ENCODE results near the gene ZBTB21. TPM values are rescaled to one million over a fixed set of nuclear protein-coding genes. Genes with fewer than 3 reads are reported as not detected.

ZBTB21 gene
- total RNA-seq, 1 donor from 2014 or later = 25.3 TPM

- no peak overlapping the region for H3K27ac ChIP-seq
- H3K36me3 ChIP-seq = no peaks in the 10 kb centered on the region
- H2AFZ ChIP-seq (replicated peaks) = no peak overlapping the region
- no peak overlapping the region for H3K4me3 Mint-ChIP-seq
- no peaks in the 10 kb centered on the region for H4K20me1 ChIP-seq (ENCODE audit: low read depth)
- no peaks in the 10 kb centered on the region for H3K9me3 ChIP-seq (ENCODE audit: low read depth)
- no peak overlapping the region for H3K4me2 ChIP-seq
- H3F3A ChIP-seq (ENCODE audit: low read depth) = no peaks in the 10 kb centered on the region
- H3K27me3 ChIP-seq = no peaks in the 10 kb centered on the region
- H3K36me3 Mint-ChIP-seq = no peaks in the 10 kb centered on the region
- no peak for TF ChIP-seq CTCF (IDR thresholded peaks at IDR 0.05)
- TF ChIP-seq EZH2phosphoT487 (IDR thresholded peaks at IDR 0.05) = no peak
- no peak for TF ChIP-seq EZH2 (IDR thresholded peaks at IDR 0.05)
- H3K9me3 Mint-ChIP-seq = peaks cover 2% of the 10 kb centered on the region
- peaks cover 12% of the 10 kb centered on the region for H3K4me1 ChIP-seq
- DNase-seq (ENCODE audit: low spot score) = no peak
- H3K9ac ChIP-seq = no peak overlapping the region
- peaks cover 49% of the 10 kb centered on the region for H3K4me1 Mint-ChIP-seq
- H3K4me3 ChIP-seq = no peak overlapping the region
- peaks cover 22% of the 10 kb centered on the region for H3K27me3 Mint-ChIP-seq (ENCODE audit: insufficient read depth, low read depth)
- H3K79me2 ChIP-seq (ENCODE audit: low read depth) = no peaks in the 10 kb centered on the region
- H3K27ac Mint-ChIP-seq = peak overlapping the region; percentile 74
Measured at GRCh38 chr21:42027085-42027821, 17.1 kb upstream of the ZBTB21 start.

GRCh38 chr21:42026082-42026435, 15.9 kb upstream of the ZBTB21 start:
- no peak for DNase-seq (ENCODE audit: low spot score)
- H3K9ac ChIP-seq = no peak overlapping the region
- Mint-ChIP-seq H3K4me3 (peak overlapping the region; percentile 38), H3K27me3 (ENCODE audit: insufficient read depth, low read depth) (peaks cover 22% of the 10 kb centered on the region), H3K36me3 (no peaks in the 10 kb centered on the region), H3K9me3 (peaks cover 2% of the 10 kb centered on the region), H3K27ac (peak overlapping the region; percentile 52), H3K4me1 (peaks cover 61% of the 10 kb centered on the region)
- no peaks in the 10 kb centered on the region for H3K36me3 ChIP-seq
- H2AFZ ChIP-seq (replicated peaks) = no peak overlapping the region
- H3K4me1 ChIP-seq = peaks cover 16% of the 10 kb centered on the region
- H3K79me2 ChIP-seq (ENCODE audit: low read depth) = no peaks in the 10 kb centered on the region
- H3F3A ChIP-seq (ENCODE audit: low read depth) = no peaks in the 10 kb centered on the region
- H3K27me3 ChIP-seq = no peaks in the 10 kb centered on the region
- no peak overlapping the region for H3K4me3 ChIP-seq
- H3K4me2 ChIP-seq = no peak overlapping the region
- H3K27ac ChIP-seq = no peak overlapping the region
- H3K9me3 ChIP-seq (ENCODE audit: low read depth) = no peaks in the 10 kb centered on the region
- no peaks in the 10 kb centered on the region for H4K20me1 ChIP-seq (ENCODE audit: low read depth)
- TF ChIP-seq CTCF (IDR thresholded peaks at IDR 0.05) (no peak), EZH2phosphoT487 (IDR thresholded peaks at IDR 0.05) (no peak), EZH2 (IDR thresholded peaks at IDR 0.05) (no peak)

- Histone ChIP-seq H3K4me2 (no peak overlapping the region), H3K79me2 (ENCODE audit: low read depth) (no peaks in the 10 kb centered on the region), H3K4me3 (no peak overlapping the region), H3K9me3 (ENCODE audit: low read depth) (no peaks in the 10 kb centered on the region), H3K9ac (no peak overlapping the region), H3K4me1 (peaks cover 16% of the 10 kb centered on the region), H2AFZ (replicated peaks) (no peak overlapping the region), H3K27ac (no peak overlapping the region), H3F3A (ENCODE audit: low read depth) (no peaks in the 10 kb centered on the region), H4K20me1 (ENCODE audit: low read depth) (no peaks in the 10 kb centered on the region), H3K27me3 (no peaks in the 10 kb centered on the region), H3K36me3 (no peaks in the 10 kb centered on the region)
- Mint-ChIP-seq H3K4me3 (no peak overlapping the region), H3K4me1 (peaks cover 66% of the 10 kb centered on the region), H3K27me3 (ENCODE audit: insufficient read depth, low read depth) (peaks cover 22% of the 10 kb centered on the region), H3K27ac (peak overlapping the region; percentile 47), H3K9me3 (peaks cover 2% of the 10 kb centered on the region), H3K36me3 (no peaks in the 10 kb centered on the region)
- DNase-seq (ENCODE audit: low spot score) = no peak
- TF ChIP-seq EZH2 (IDR thresholded peaks at IDR 0.05) (no peak), CTCF (IDR thresholded peaks at IDR 0.05) (no peak)
Measured at GRCh38 chr21:42025376-42026081, 15.4 kb upstream of the ZBTB21 start.

Measured in neural progenitor cell (in vitro differentiated cells).